Measurements from ENCODE around the gene ADARB1. TPM values are rescaled to one million over a fixed set of nuclear protein-coding genes. Genes with fewer than 3 reads are reported as not detected.

ADARB1 gene
- total RNA-seq, 1 donor from 2014 or later: 14.5 TPM

DNA sequence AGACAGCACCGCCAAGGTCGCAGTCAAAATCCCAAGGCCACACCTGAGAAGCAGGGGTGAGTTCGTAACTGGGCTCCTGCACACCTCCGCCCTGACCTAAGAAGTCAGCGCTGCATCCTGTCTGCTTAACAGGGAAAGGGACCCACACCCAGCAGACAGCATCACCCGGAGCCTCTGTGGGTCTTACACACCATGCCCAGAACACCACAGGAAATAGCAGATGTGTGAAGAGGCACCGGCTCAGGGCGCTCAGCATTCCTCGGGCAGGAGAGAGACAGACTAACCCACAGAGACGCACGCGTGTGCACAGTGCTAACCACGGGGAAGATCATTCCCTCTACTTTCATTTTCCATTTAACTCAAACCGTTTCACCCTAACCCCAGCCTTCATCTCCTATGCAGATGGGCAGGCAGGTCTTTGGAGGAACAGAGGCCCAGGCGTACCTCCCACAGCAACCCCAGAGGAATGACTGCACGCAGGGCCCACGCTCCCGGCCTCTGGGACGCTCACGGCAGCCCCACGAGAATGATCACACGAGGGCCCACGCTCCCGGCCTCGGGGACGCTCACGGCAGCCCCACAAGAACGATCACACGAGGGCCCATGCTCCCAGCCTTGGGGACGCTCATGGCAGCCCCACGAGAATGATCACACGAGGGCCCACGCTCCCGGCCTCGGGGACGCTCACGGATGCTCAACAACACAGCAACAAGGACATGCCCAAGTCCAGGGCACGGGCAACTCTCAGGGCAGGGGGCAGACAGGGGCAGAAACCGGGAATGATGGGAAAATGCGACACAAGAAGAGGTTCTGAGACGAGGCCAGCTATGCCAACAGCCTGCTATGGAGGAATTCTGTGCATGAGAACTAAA, 192.4 kb downstream of the ADARB1 start:
- Mint-ChIP-seq H3K36me3 (ENCODE audit: low read depth, unreplicated experiment) (peaks cover 27% of the 10 kb centered on the region), H3K4me1 (ENCODE audit: unreplicated experiment) (no peaks in the 10 kb centered on the region), H3K4me3 (ENCODE audit: unreplicated experiment) (peak overlapping the region; percentile 62), H3K27me3 (ENCODE audit: unreplicated experiment) (peaks cover 5% of the 10 kb centered on the region), H3K9me3 (ENCODE audit: unreplicated experiment) (no peaks in the 10 kb centered on the region), H3K27ac (ENCODE audit: unreplicated experiment) (no peak overlapping the region)
- no peak for DNase-seq (ENCODE audit: low spot score)
- TF ChIP-seq, protein P1, sequence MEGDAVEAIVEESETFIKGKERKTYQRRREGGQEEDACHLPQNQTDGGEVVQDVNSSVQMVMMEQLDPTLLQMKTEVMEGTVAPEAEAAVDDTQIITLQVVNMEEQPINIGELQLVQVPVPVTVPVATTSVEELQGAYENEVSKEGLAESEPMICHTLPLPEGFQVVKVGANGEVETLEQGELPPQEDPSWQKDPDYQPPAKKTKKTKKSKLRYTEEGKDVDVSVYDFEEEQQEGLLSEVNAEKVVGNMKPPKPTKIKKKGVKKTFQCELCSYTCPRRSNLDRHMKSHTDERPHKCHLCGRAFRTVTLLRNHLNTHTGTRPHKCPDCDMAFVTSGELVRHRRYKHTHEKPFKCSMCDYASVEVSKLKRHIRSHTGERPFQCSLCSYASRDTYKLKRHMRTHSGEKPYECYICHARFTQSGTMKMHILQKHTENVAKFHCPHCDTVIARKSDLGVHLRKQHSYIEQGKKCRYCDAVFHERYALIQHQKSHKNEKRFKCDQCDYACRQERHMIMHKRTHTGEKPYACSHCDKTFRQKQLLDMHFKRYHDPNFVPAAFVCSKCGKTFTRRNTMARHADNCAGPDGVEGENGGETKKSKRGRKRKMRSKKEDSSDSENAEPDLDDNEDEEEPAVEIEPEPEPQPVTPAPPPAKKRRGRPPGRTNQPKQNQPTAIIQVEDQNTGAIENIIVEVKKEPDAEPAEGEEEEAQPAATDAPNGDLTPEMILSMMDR (IDR thresholded peaks at IDR 0.05; ENCODE audit: unreplicated experiment): no peak

GRCh38 chr21:45267390-45267760, 193.0 kb downstream of the ADARB1 start:
- Mint-ChIP-seq H3K27ac (ENCODE audit: unreplicated experiment) (no peak overlapping the region), H3K9me3 (ENCODE audit: unreplicated experiment) (no peaks in the 10 kb centered on the region), H3K27me3 (ENCODE audit: unreplicated experiment) (peaks cover 5% of the 10 kb centered on the region), H3K4me1 (ENCODE audit: unreplicated experiment) (no peaks in the 10 kb centered on the region), H3K4me3 (ENCODE audit: unreplicated experiment) (peak overlapping the region; percentile 62), H3K36me3 (ENCODE audit: low read depth, unreplicated experiment) (peaks cover 27% of the 10 kb centered on the region)
- TF ChIP-seq, protein P1 (IDR thresholded peaks at IDR 0.05; ENCODE audit: unreplicated experiment): no peak
- DNase-seq (ENCODE audit: low spot score): no peak

- Mint-ChIP-seq H3K27me3 (ENCODE audit: unreplicated experiment) (peaks cover 2% of the 10 kb centered on the region), H3K4me3 (ENCODE audit: unreplicated experiment) (peak overlapping the region; percentile 27), H3K27ac (ENCODE audit: unreplicated experiment) (no peak overlapping the region), H3K4me1 (ENCODE audit: unreplicated experiment) (no peaks in the 10 kb centered on the region), H3K36me3 (ENCODE audit: low read depth, unreplicated experiment) (peaks cover 17% of the 10 kb centered on the region), H3K9me3 (ENCODE audit: unreplicated experiment) (no peaks in the 10 kb centered on the region)
- TF ChIP-seq, protein P1 (IDR thresholded peaks at IDR 0.05; ENCODE audit: unreplicated experiment): no peak
- DNase-seq (ENCODE audit: low spot score): no peak
These were observed 195.5 kb downstream of the ADARB1 start for GRCh38 chr21:45269861-45270260.

GRCh38 chr21:45270306-45270821, 196.0 kb downstream of the ADARB1 start:
- Mint-ChIP-seq H3K4me1 (ENCODE audit: unreplicated experiment) (no peaks in the 10 kb centered on the region), H3K27ac (ENCODE audit: unreplicated experiment) (no peak overlapping the region), H3K36me3 (ENCODE audit: low read depth, unreplicated experiment) (peaks cover 17% of the 10 kb centered on the region), H3K4me3 (ENCODE audit: unreplicated experiment) (peak overlapping the region; percentile 27), H3K9me3 (ENCODE audit: unreplicated experiment) (no peaks in the 10 kb centered on the region), H3K27me3 (ENCODE audit: unreplicated experiment) (peaks cover 2% of the 10 kb centered on the region)
- TF ChIP-seq, protein P1 (IDR thresholded peaks at IDR 0.05; ENCODE audit: unreplicated experiment): no peak
- no peak for DNase-seq (ENCODE audit: low spot score)

Other genes starting within 250 kb of the ADARB1 start
- 223 TPM for gene PTTG1IP, start 200.9 kb upstream of the ADARB1 start, total RNA-seq (ENCODE audit: unreplicated experiment)
- gene ITGB2, start 153.7 kb upstream of the ADARB1 start, total RNA-seq (ENCODE audit: unreplicated experiment): 21.3 TPM
- gene SLX9, start 134.6 kb upstream of the ADARB1 start, total RNA-seq (ENCODE audit: unreplicated experiment): 13.7 TPM
- gene POFUT2, start 213.3 kb downstream of the ADARB1 start, total RNA-seq (ENCODE audit: unreplicated experiment): 37.8 TPM

Data from endothelial cell (in vitro differentiated cells).